ENCODE measurements around the gene ZNF768. TPM values are rescaled to one million over a fixed set of nuclear protein-coding genes. Genes with fewer than 3 reads are reported as not detected.
"Not testable (repeated sequence)": the region's sequence is repeated elsewhere in the genome, so short reads cannot be mapped to it uniquely, and the experiment has no call there.

Gene ZNF768
- total RNA-seq, 2 experiments from 2014 or later: 8.3 to 9.2 TPM

- DNase-seq (no peak), ATAC-seq (no peak)
- Mint-ChIP-seq H3K4me3 (no peak overlapping the region), H3K4me1 (ENCODE audit: low read depth) (peaks cover 61% of the 10 kb centered on the region), H3K27me3 (no peaks in the 10 kb centered on the region), H3K36me3 (ENCODE audit: low read depth) (peaks cover 85% of the 10 kb centered on the region), H3K27ac (peak overlapping the region; percentile 78), H3K9me3 (no peaks in the 10 kb centered on the region)
- intact Hi-C loops (cut with micrococcal nuclease): no loop called here
- ChIA-PET CTCF (interaction anchor here (2.6 kb wide), 1 partner anchor 30 kb away, joined by 17 read pairs; no protein-coding TSS in a partner anchor), POLR2A (interaction anchor here (0.8 to 5.3 kb wide), 7 partner anchors 9 to 46 kb away, joined by 3 to 29 read pairs (median 4); no protein-coding TSS in a partner anchor)
- TF ChIP-seq CTCF (IDR thresholded peaks at IDR 0.05): no peak
These were observed 47.4 kb downstream of the ZNF768 start for GRCh38 chr16:30478766-30479478.

GRCh38 chr16:30477773-30478172, 48.6 kb downstream of the ZNF768 start:
- ChIA-PET CTCF (interaction anchor here (1.4 to 3.1 kb wide), 2 partner anchors 28 to 47 kb away, joined by 7 to 19 read pairs; partner anchors contain the start of gene DCTPP1), POLR2A (interaction anchor here (1.3 to 11.5 kb wide), 3 partner anchors 10 to 22 kb away, joined by 3 to 280 read pairs (median 5); no protein-coding TSS in a partner anchor)
- intact Hi-C loops (cut with micrococcal nuclease); H3K9me3 Mint-ChIP-seq; DNase-seq; H3K4me3 Mint-ChIP-seq; ATAC-seq; H3K27me3 Mint-ChIP-seq: not testable (repeated sequence)
- peaks cover 86% of the 10 kb centered on the region for H3K36me3 Mint-ChIP-seq (ENCODE audit: low read depth)
- peaks cover 54% of the 10 kb centered on the region for H3K4me1 Mint-ChIP-seq (ENCODE audit: low read depth)
- H3K27ac Mint-ChIP-seq: peak overlapping the region; percentile 82

GRCh38 chr16:30476991-30477390, 49.4 kb downstream of the ZNF768 start:
- H3K9me3 Mint-ChIP-seq: no peaks in the 10 kb centered on the region
- ATAC-seq: no peak
- intact Hi-C loops (cut with micrococcal nuclease): no loop called here
- DNase-seq: no peak
- H3K27ac Mint-ChIP-seq: peak overlapping the region; percentile 82
- H3K36me3 Mint-ChIP-seq (ENCODE audit: low read depth): peaks cover 80% of the 10 kb centered on the region
- POLR2A ChIA-PET: interaction anchor here (1.3 to 11.5 kb wide), 4 partner anchors 11 to 57 kb away, joined by 3 to 280 read pairs (median 4); no protein-coding TSS in a partner anchor
- H3K4me1 Mint-ChIP-seq (ENCODE audit: low read depth): peaks cover 54% of the 10 kb centered on the region
- no peaks in the 10 kb centered on the region for H3K27me3 Mint-ChIP-seq
- CTCF ChIA-PET: interaction anchor here (0.7 to 3.1 kb wide), 5 partner anchors 14 to 217 kb away, joined by 3 to 19 read pairs (median 4); partner anchors contain the start of gene DCTPP1
- no peak overlapping the region for H3K4me3 Mint-ChIP-seq
- no peak for TF ChIP-seq CTCF (IDR thresholded peaks at IDR 0.05)

GRCh38 chr16:30474684-30475083, 51.7 kb downstream of the ZNF768 start:
- DNase-seq (no peak), ATAC-seq (no peak)
- H3K27ac Mint-ChIP-seq: peak overlapping the region; percentile 87
- CTCF ChIA-PET: interaction anchor here (1.2 to 7.5 kb wide), 7 partner anchors 17 to 45 kb away, joined by 3 to 55 read pairs (median 19); partner anchors contain the start of genes DCTPP1 and SEPHS2
- intact Hi-C loops (cut with micrococcal nuclease): loop anchor here (2.0 to 5.0 kb wide), 2 partner anchors 26 to 37 kb away; no protein-coding TSS in a partner anchor
- H3K9me3 Mint-ChIP-seq: no peaks in the 10 kb centered on the region
- TF ChIP-seq CTCF (IDR thresholded peaks at IDR 0.05): no peak
- no peaks in the 10 kb centered on the region for H3K27me3 Mint-ChIP-seq
- peaks cover 57% of the 10 kb centered on the region for H3K4me1 Mint-ChIP-seq (ENCODE audit: low read depth)
- peak overlapping the region; percentile 100 for H3K4me3 Mint-ChIP-seq
- H3K36me3 Mint-ChIP-seq (ENCODE audit: low read depth): peaks cover 60% of the 10 kb centered on the region
- POLR2A ChIA-PET: interaction anchor here (0.8 to 11.5 kb wide), 13 partner anchors 9 to 127 kb away, joined by 3 to 280 read pairs (median 4); partner anchors contain the start of genes DCTPP1, ZNF48 and ZNF747

- Mint-ChIP-seq H3K9me3 (no peaks in the 10 kb centered on the region), H3K4me3 (peak overlapping the region; percentile 100), H3K36me3 (ENCODE audit: low read depth) (peaks cover 59% of the 10 kb centered on the region), H3K27me3 (no peaks in the 10 kb centered on the region), H3K4me1 (ENCODE audit: low read depth) (peaks cover 59% of the 10 kb centered on the region), H3K27ac (peak overlapping the region; percentile 91)
- no peak for TF ChIP-seq CTCF (IDR thresholded peaks at IDR 0.05)
- ChIA-PET POLR2A (interaction anchor here (0.6 to 11.5 kb wide), 23 partner anchors 10 to 127 kb away, joined by 3 to 280 read pairs (median 5); partner anchors contain the start of genes DCTPP1, SEPHS2, ZNF48 and ZNF688), CTCF (interaction anchor here (1.1 to 7.5 kb wide), 7 partner anchors 10 to 44 kb away, joined by 3 to 55 read pairs (median 14); partner anchors contain the start of genes DCTPP1 and SEPHS2)
- no peak for ATAC-seq
- no peak for DNase-seq
- intact Hi-C loops (cut with micrococcal nuclease): loop anchor here (2.0 to 5.0 kb wide), 2 partner anchors 25 to 37 kb away; no protein-coding TSS in a partner anchor
These were observed 52.3 kb downstream of the ZNF768 start for GRCh38 chr16:30474074-30474452.

Small RNA genes within 50 kb of the gene (microRNA-seq; reads per million reads assigned to microRNA genes)
- 322 reads per million, percentile 80 among the genes with 10 or more reads in this experiment for gene MIR4518 (ENCODE audit: borderline microRNAs expressed, borderline replicate concordance)

Other genes starting within 250 kb of the ZNF768 start
- gene CD2BP2, start 171.3 kb downstream of the ZNF768 start, total RNA-seq: 10 to 100 TPM; 43.8 to 44.5 TPM
- gene TBC1D10B, start 156.1 kb downstream of the ZNF768 start, total RNA-seq: 10 to 100 TPM; 39.7 to 41.3 TPM
- 1 to 10 TPM in 1 of 2 experiments, under 1 TPM in 1; 0.87 to 1.2 TPM for gene MYL11, start 151.8 kb downstream of the ZNF768 start, total RNA-seq
- 100 to 1,000 TPM; 163 to 169 TPM for gene SEPTIN1, start 144.0 kb downstream of the ZNF768 start, total RNA-seq
- gene ZNF48, start 131.1 kb downstream of the ZNF768 start, total RNA-seq: 10 to 100 TPM; 10.4 to 10.9 TPM
- 1 to 10 TPM; 5.4 to 6.6 TPM for gene ZNF771, start 119.0 kb downstream of the ZNF768 start, total RNA-seq
- 100 to 1,000 TPM in 1 of 2 experiments, 10 to 100 TPM in 1; 98.4 to 105 TPM for gene DCTPP1, start 96.5 kb downstream of the ZNF768 start, total RNA-seq
- 10 to 100 TPM; 51.8 to 54.0 TPM for gene SEPHS2, start 80.7 kb downstream of the ZNF768 start, total RNA-seq
- gene ITGAL, start 53.8 kb downstream of the ZNF768 start, total RNA-seq: 100 to 1,000 TPM; 274 to 285 TPM
- gene ZNF747, start 8.3 kb upstream of the ZNF768 start, total RNA-seq: 1 to 10 TPM; 6.7 to 7.9 TPM
- gene ZNF764, start 31.8 kb upstream of the ZNF768 start, total RNA-seq: 10 to 100 TPM in 1 of 2 experiments, 1 to 10 TPM in 1; 9.7 to 10.4 TPM
- 1 to 10 TPM; 4.7 to 5.5 TPM for gene ZNF688, start 45.1 kb upstream of the ZNF768 start, total RNA-seq
- gene ZNF785, start 59.1 kb upstream of the ZNF768 start, total RNA-seq: 10 to 100 TPM in 1 of 2 experiments, 1 to 10 TPM in 1; 8.8 to 10.3 TPM
- gene ZNF689, start 83.8 kb upstream of the ZNF768 start, total RNA-seq: 10 to 100 TPM in 1 of 2 experiments, 1 to 10 TPM in 1; 9.8 to 11.3 TPM
- gene PRR14, start 124.4 kb upstream of the ZNF768 start, total RNA-seq: 10 to 100 TPM; 74.0 to 76.6 TPM
- gene FBRS, start 131.9 kb upstream of the ZNF768 start, total RNA-seq: 10 to 100 TPM; 80.3 to 85.8 TPM
- gene SRCAP, start 172.6 kb upstream of the ZNF768 start, total RNA-seq: 10 to 100 TPM; 57.2 to 64.7 TPM
- 10 to 100 TPM; 27.8 to 30.3 TPM for gene PHKG2, start 221.9 kb upstream of the ZNF768 start, total RNA-seq
- 1 to 10 TPM; 3.8 to 3.9 TPM for gene CFAP119, start 235.5 kb upstream of the ZNF768 start, total RNA-seq
- 10 to 100 TPM; 63.2 to 68.1 TPM for gene RNF40, start 235.8 kb upstream of the ZNF768 start, total RNA-seq

Data from activated CD8-positive, alpha-beta T cell treated with anti-CD3 and anti-CD28 coated beads for 36 hours (primary cell).